Measurements from ENCODE around the gene ZBED1. TPM values are rescaled to one million over a fixed set of nuclear protein-coding genes. Genes with fewer than 3 reads are reported as not detected.
"Not testable (repeated sequence)": the region's sequence is repeated elsewhere in the genome, so short reads cannot be mapped to it uniquely, and the experiment has no call there.

Gene ZBED1
- total RNA-seq (2014; rRNA removed; shearing (Covaris generic); ENCODE audit: low replicate concordance): 58.1 and 59.7 TPM in 2 replicates

DNA sequence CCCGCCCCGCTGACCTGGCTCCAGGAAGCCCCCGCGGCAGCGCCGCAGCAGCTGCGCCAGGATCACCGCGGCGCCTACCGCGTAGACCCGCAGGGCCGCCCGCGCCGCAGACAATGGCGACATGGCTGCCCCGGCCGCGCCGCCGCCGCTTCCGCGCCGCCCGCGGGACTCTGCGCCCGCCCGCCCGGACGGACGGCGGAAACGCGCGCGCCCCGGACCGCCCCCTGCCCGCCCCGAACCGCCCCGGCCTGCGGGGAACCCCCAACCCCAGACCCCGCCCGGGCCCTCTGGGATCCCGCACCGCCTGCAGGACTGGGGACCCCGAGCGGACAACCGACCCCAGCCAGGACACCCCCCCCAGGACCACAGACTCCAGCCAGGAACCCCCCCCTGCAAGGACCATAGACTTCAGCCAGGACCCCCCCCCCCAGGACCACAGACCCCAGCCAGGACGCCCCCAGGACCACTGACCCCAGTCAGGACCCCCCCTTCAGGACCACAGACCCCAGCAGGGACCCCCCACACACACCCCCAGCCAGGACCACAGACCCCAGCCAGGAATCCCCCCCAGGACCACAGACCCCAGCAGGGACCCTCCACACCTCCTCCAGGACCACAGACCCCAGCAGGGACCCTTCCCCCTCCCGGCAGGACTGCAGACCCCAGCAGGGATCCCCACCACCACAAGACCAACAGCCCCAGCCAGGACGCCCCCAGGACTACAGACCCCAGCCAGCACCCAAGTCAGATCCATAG lies at the start of gene ZBED1, which contains the start of gene DHRSX:
ZBED1 (minus strand) TSS at position 174 of the 756 bp plus-strand sequence. CDS start 10,257 bp downstream, outside the sequence.
DHRSX (minus strand) TSS at position 174 of the 756 bp plus-strand sequence; CDS start at position 123, 51 bp downstream.
- no peaks in the 10 kb centered on the region for H3K27me3 ChIP-seq
- peak; percentile 74 for DNase-seq
- peaks cover 29% of the 10 kb centered on the region for H3K36me3 ChIP-seq
- H3K4me3 ChIP-seq: peak within 1 kb of the TSS; percentile 93
- H3K9me3 ChIP-seq: no peaks in the 10 kb centered on the region

DNA sequence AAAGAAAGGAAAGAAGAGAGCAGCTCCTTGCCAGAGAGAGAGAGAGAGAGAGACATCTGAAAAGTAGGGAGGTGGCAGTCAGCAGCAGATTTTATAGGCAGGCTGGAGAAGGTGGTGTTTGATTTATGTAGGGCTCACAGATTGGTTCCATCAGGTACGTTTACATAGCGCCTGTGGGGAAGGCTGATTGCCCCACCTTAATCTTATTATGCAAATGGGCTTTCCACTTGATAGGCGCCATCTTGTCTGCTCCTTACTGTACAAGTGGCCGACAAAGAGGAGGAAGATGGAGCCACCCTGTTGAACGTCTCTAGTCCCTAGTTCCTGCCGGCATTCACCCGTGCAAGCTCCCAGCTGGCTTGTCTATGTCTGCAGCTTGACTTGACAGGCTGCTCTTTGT lies 49.1 kb upstream of the ZBED1 start:
- Histone ChIP-seq H3K36me3 (no peaks in the 10 kb centered on the region), H3K27me3 (peaks cover 22% of the 10 kb centered on the region), H3K9me3 (0 out of 2 replicates have a peak, but pooled peaks cover 2% of the 10 kb centered on the region), H3K4me3 (no peak overlapping the region)
- no peak for DNase-seq

GRCh38 chrX:2548711-2549423 lies 48.1 kb upstream of the ZBED1 start:
- Histone ChIP-seq H3K36me3 (no peaks in the 10 kb centered on the region), H3K4me3 (no peak overlapping the region), H3K27me3 (peaks cover 26% of the 10 kb centered on the region), H3K9me3 (0 out of 2 replicates have a peak, but pooled peaks cover 2% of the 10 kb centered on the region)
- no peak for DNase-seq

DNA sequence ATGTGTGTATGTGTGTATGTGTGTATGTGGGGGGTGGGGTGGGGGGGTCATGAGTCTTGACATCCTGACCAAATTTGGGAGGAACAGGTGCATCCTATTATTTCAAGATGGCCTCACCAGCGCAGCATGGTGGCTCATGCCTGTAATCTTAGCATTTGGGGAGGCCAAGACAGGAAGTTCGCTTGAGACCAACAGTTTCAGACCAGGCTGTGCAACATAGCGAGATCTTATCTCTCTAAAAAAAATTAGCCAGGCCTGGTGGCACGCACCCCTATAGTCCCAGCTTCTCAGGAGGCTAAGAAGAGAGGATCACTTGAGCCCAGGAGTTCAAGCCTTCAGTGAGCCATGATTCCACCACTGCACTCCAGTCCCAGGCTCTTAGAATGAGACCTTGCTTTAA lies 47.0 kb upstream of the ZBED1 start:
- H3K27me3 ChIP-seq: peaks cover 19% of the 10 kb centered on the region
- no peak overlapping the region for H3K4me3 ChIP-seq
- no peaks in the 10 kb centered on the region for H3K36me3 ChIP-seq
- DNase-seq: no peak
- H3K9me3 ChIP-seq: 0 out of 2 replicates have a peak, but pooled peaks cover 2% of the 10 kb centered on the region

DNA sequence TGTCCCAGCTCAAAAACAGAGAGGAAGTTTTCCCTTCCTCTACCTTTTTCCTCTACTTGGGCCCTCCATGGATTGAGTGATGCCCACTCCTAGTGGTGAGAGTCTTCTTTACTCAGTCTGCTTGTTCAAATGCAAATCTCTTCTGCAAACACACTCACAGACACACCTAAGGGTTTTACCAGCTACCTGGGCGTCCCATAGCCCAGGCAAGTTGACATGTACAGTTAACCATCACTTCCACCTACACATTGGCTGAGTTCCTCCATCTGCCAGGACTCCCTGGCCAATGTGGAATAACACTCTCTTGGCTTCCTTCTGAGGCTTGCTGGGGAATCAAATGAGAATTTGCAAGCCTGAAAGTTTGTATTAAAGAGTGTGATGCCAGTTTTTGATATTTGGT lies 45.7 kb upstream of the ZBED1 start:
- no peaks in the 10 kb centered on the region for H3K36me3 ChIP-seq
- peaks cover 10% of the 10 kb centered on the region for H3K27me3 ChIP-seq
- no peak overlapping the region for H3K4me3 ChIP-seq
- H3K9me3 ChIP-seq: 0 out of 2 replicates have a peak, but pooled peaks cover 2% of the 10 kb centered on the region
- DNase-seq: no peak

- no peaks in the 10 kb centered on the region for H3K36me3 ChIP-seq
- no peak overlapping the region for H3K4me3 ChIP-seq
- peaks cover 10% of the 10 kb centered on the region for H3K27me3 ChIP-seq
- no peak for DNase-seq
- H3K9me3 ChIP-seq: 0 out of 2 replicates have a peak, but pooled peaks cover 2% of the 10 kb centered on the region
Measured at GRCh38 chrX:2545144-2545543, 44.4 kb upstream of the ZBED1 start.

DNA sequence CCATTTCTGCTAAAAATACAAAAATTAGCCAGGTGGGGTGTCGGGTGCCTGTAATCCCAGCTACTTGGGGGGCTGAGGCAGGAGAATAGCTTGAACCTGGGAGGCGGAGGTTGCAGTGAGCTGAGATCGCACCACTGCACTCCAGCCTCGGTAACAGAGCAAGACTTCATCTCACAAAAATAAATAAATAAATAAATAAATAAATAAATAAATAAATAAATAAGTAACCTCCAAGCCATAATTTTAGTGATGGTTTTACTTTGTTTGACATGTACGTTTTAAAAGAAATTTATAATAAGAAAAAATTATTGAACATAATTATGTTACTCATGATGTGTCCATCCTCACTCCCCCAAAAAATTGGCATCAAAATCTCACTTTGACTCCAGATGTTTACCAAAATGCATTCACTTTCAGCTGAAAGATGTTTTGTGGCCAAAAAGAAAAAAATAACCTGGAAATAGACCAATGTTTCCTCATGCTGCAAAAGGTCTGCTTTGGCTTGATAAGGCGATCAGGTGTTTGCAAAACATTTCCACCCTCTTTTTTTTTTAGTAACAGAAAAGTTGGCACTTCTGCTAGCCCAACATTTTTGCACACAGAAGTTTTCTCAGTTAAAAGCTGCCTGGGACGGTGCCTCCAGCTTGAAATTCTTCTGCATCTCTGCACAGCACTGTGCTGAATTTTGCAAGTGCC lies 42.2 kb upstream of the ZBED1 start:
- Histone ChIP-seq H3K27me3 (peaks cover 12% of the 10 kb centered on the region), H3K9me3 (0 out of 2 replicates have a peak, but pooled peaks cover 2% of the 10 kb centered on the region), H3K4me3 (no peak overlapping the region), H3K36me3 (no peaks in the 10 kb centered on the region)
- no peak for DNase-seq

GRCh38 chrX:2541603-2542002 lies 40.8 kb upstream of the ZBED1 start:
- H3K27me3 ChIP-seq: peaks cover 16% of the 10 kb centered on the region
- no peaks in the 10 kb centered on the region for H3K36me3 ChIP-seq
- no peak for DNase-seq
- H3K4me3 ChIP-seq: no peak overlapping the region
- 0 out of 2 replicates have a peak, but pooled peaks cover 2% of the 10 kb centered on the region for H3K9me3 ChIP-seq

DNA sequence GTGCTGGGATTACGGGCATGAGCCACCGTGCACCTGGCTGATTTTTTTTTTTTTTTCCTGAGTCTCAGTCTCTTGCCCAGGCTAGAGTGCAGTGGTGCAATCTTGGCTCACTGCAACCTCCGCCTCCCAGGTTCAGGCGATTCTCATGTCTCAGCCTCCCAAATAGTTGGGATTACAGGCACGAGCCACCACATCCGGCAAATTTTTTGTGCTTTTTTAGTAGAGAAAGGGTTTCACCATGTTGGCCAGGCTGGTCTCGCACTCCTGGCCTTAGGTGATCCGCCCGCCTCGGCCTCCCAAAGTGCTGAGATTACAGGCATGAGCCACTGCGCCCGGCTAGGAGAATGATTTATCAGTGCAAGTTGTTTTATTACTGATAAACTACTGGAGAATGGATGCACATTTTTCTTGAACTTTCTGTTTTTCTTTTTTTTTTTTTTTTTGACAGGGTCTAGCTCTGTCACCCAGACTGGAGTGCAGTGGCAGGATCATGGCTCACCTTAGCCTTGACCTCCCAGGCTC lies 39.7 kb upstream of the ZBED1 start:
- Histone ChIP-seq H3K27me3 (peaks cover 16% of the 10 kb centered on the region), H3K4me3 (no peak overlapping the region), H3K9me3 (0 out of 2 replicates have a peak, but pooled peaks cover under 1% of the 10 kb centered on the region), H3K36me3 (no peaks in the 10 kb centered on the region)
- no peak for DNase-seq

- DNase-seq: no peak
- no peaks in the 10 kb centered on the region for H3K36me3 ChIP-seq
- no peaks in the 10 kb centered on the region for H3K9me3 ChIP-seq
Measured at GRCh38 chrX:2539586-2539985, 38.8 kb upstream of the ZBED1 start.

DNA sequence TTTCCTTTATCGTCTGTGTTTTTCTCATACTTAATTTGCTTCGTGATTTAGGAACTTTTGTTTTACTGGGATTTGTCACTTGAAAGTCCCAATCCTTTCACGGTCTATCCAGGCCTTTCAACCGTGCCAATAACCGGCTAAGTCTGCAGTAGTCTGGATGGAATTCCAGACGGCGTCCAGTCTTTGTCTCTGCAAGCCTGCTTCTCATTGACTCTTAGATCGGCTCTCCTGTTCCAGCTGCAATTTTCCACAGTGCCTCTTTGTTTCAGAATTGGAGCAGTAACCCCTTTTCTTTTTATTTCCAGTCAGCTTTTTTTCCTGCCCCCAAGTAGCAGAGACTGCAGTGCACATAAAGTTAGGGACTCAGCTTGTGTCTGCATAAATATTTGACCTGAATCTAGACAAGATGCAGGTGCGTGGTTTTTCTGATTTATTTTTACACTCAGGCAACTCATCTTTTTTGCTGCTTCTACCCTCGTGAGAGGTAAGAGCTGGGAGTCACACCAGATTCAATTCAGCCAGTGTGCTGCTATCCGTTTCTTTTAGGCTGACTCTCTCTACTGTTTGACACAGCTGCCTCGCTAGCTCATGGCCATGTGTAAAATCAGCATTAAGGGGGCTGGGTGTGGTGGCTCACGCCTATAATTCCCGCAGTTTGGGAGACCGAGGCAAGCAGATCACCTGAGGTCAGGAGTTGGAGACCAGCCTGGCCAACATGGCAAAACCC lies 37.4 kb upstream of the ZBED1 start:
- no peaks in the 10 kb centered on the region for H3K9me3 ChIP-seq
- no peak for DNase-seq
- H3K36me3 ChIP-seq: no peaks in the 10 kb centered on the region
- H3K27me3 ChIP-seq: peaks cover 9% of the 10 kb centered on the region
- no peak overlapping the region for H3K4me3 ChIP-seq

More at GRCh38 chrX:2539586-2539985, 38.8 kb upstream of the ZBED1 start:
- Histone ChIP-seq H3K27me3 (peaks cover 16% of the 10 kb centered on the region), H3K4me3 (no peak overlapping the region)

GRCh38 chrX:2536974-2537373 lies 36.2 kb upstream of the ZBED1 start:
- Histone ChIP-seq H3K4me3 (no peak overlapping the region), H3K27me3 (peaks cover 9% of the 10 kb centered on the region), H3K9me3 (no peaks in the 10 kb centered on the region), H3K36me3 (no peaks in the 10 kb centered on the region)
- DNase-seq: no peak

GRCh38 chrX:2536141-2536540 lies 35.4 kb upstream of the ZBED1 start:
- no peaks in the 10 kb centered on the region for H3K9me3 ChIP-seq
- no peaks in the 10 kb centered on the region for H3K36me3 ChIP-seq
- peaks cover 9% of the 10 kb centered on the region for H3K27me3 ChIP-seq
- no peak overlapping the region for H3K4me3 ChIP-seq
- no peak for DNase-seq

DNA sequence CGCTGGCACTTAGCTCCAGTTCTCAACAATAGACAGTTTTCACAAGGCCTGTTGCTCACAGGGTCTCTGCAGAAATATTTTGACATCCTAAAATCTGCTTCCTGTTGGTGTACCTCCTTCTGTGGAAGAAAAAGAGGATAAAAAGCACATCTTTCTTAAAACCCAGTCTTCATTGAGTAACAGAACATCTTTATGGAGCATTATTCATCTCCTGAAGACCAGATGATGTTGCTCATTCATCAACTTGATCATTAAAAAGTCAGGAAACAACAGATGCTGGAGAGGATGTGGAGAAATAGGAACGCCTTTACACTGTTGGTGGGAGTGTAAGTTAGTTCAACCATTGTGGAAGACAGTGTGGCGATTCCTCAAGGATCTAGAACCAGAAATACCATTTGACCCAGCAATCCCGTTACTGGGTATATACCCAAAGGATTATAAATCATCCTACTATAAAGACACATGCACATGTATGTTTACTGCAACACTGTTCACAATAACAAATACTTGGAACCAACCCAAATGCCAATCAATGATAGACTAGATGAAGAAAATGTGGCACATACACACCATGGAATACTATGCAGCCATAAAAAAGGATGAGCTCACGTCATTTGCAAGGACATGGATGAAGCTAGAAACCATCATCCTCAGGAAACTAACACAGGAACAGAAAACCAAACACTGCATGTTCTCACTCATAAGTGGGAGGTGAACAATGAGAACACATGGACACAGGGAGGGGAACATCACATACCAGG lies 33.7 kb upstream of the ZBED1 start:
- not testable (repeated sequence) for DNase-seq

GRCh38 chrX:2533424-2533823 lies 32.6 kb upstream of the ZBED1 start:
- DNase-seq: no peak
- H3K27me3 ChIP-seq: peaks cover 10% of the 10 kb centered on the region
- no peaks in the 10 kb centered on the region for H3K36me3 ChIP-seq
- H3K9me3 ChIP-seq: no peaks in the 10 kb centered on the region
- no peak overlapping the region for H3K4me3 ChIP-seq

More for the DNA sequence above, 33.7 kb upstream of the ZBED1 start:
- H3K4me3 ChIP-seq, H3K9me3 ChIP-seq, H3K27me3 ChIP-seq, H3K36me3 ChIP-seq: not testable (repeated sequence)
